ENCODE data around the gene DDI1. TPM values are rescaled to one million over a fixed set of nuclear protein-coding genes. Genes with fewer than 3 reads are reported as not detected.
"Not testable (repeated sequence)": the region's sequence is repeated elsewhere in the genome, so short reads cannot be mapped to it uniquely, and the experiment has no call there.

The DDI1 gene
- total RNA-seq, 1 donor from 2014 or later, result not detected

GRCh38 chr11:104036995-104037394 lies 555 bp downstream of the DDI1 start:
- TF ChIP-seq CTCF (IDR thresholded peaks at IDR 0.05; ENCODE audit: unreplicated experiment), result no peak
- no peak overlapping the region for H3K27ac Mint-ChIP-seq (ENCODE audit: unreplicated experiment)

GRCh38 chr11:104041792-104042191 lies 5.4 kb downstream of the DDI1 start:
- Mint-ChIP-seq H3K4me1 (ENCODE audit: unreplicated experiment) (no peaks in the 10 kb centered on the region), H3K27me3 (ENCODE audit: unreplicated experiment) (no peaks in the 10 kb centered on the region), H3K4me3 (ENCODE audit: unreplicated experiment) (no peak overlapping the region), H3K9me3 (ENCODE audit: unreplicated experiment) (no peaks in the 10 kb centered on the region), H3K36me3 (ENCODE audit: low read depth, unreplicated experiment) (peaks cover 7% of the 10 kb centered on the region), H3K27ac (ENCODE audit: unreplicated experiment) (no peak overlapping the region)
- DNase-seq (ENCODE audit: low spot score), result no peak
- no peak for TF ChIP-seq CTCF (IDR thresholded peaks at IDR 0.05; ENCODE audit: unreplicated experiment)

More at GRCh38 chr11:104036995-104037394, 555 bp downstream of the DDI1 start:
- Mint-ChIP-seq H3K9me3 (ENCODE audit: unreplicated experiment) (no peaks in the 10 kb centered on the region), H3K4me1 (ENCODE audit: unreplicated experiment) (no peaks in the 10 kb centered on the region), H3K36me3 (ENCODE audit: low read depth, unreplicated experiment) (peaks cover 7% of the 10 kb centered on the region), H3K4me3 (ENCODE audit: unreplicated experiment) (no peak overlapping the region), H3K27me3 (ENCODE audit: unreplicated experiment) (no peaks in the 10 kb centered on the region)
- no peak for DNase-seq (ENCODE audit: low spot score)

GRCh38 chr11:104043142-104043541 lies 6.7 kb downstream of the DDI1 start:
- no peaks in the 10 kb centered on the region for H3K36me3 Mint-ChIP-seq (ENCODE audit: low read depth, unreplicated experiment)
- no peak for DNase-seq (ENCODE audit: low spot score)

GRCh38 chr11:104043678-104044239 lies 7.3 kb downstream of the DDI1 start:
- Mint-ChIP-seq H3K9me3 (ENCODE audit: unreplicated experiment) (no peaks in the 10 kb centered on the region), H3K27ac (ENCODE audit: unreplicated experiment) (no peak overlapping the region), H3K4me1 (ENCODE audit: unreplicated experiment) (no peaks in the 10 kb centered on the region), H3K4me3 (ENCODE audit: unreplicated experiment) (no peak overlapping the region), H3K27me3 (ENCODE audit: unreplicated experiment) (no peaks in the 10 kb centered on the region), H3K36me3 (ENCODE audit: low read depth, unreplicated experiment) (no peaks in the 10 kb centered on the region)
- TF ChIP-seq CTCF (IDR thresholded peaks at IDR 0.05; ENCODE audit: unreplicated experiment), result no peak
- DNase-seq (ENCODE audit: low spot score), result no peak

More at GRCh38 chr11:104043142-104043541, 6.7 kb downstream of the DDI1 start:
- H3K9me3 Mint-ChIP-seq (ENCODE audit: unreplicated experiment), result no peaks in the 10 kb centered on the region
- no peak overlapping the region for H3K4me3 Mint-ChIP-seq (ENCODE audit: unreplicated experiment)
- no peak for TF ChIP-seq CTCF (IDR thresholded peaks at IDR 0.05; ENCODE audit: unreplicated experiment)
- no peaks in the 10 kb centered on the region for H3K27me3 Mint-ChIP-seq (ENCODE audit: unreplicated experiment)
- no peaks in the 10 kb centered on the region for H3K4me1 Mint-ChIP-seq (ENCODE audit: unreplicated experiment)
- H3K27ac Mint-ChIP-seq (ENCODE audit: unreplicated experiment), result no peak overlapping the region

- H3K27me3 Mint-ChIP-seq (ENCODE audit: unreplicated experiment), result no peaks in the 10 kb centered on the region
- no peak overlapping the region for H3K27ac Mint-ChIP-seq (ENCODE audit: unreplicated experiment)
- no peaks in the 10 kb centered on the region for H3K4me1 Mint-ChIP-seq (ENCODE audit: unreplicated experiment)
- H3K4me3 Mint-ChIP-seq (ENCODE audit: unreplicated experiment), result no peak overlapping the region
- no peak for TF ChIP-seq CTCF (IDR thresholded peaks at IDR 0.05; ENCODE audit: unreplicated experiment)
- no peaks in the 10 kb centered on the region for H3K36me3 Mint-ChIP-seq (ENCODE audit: low read depth, unreplicated experiment)
- DNase-seq (ENCODE audit: low spot score), result no peak
- H3K9me3 Mint-ChIP-seq (ENCODE audit: unreplicated experiment), result no peaks in the 10 kb centered on the region
Observed at GRCh38 chr11:104046331-104046730, 9.9 kb downstream of the DDI1 start.

- H3K4me3 Mint-ChIP-seq (ENCODE audit: unreplicated experiment); H3K27me3 Mint-ChIP-seq (ENCODE audit: unreplicated experiment); H3K27ac Mint-ChIP-seq (ENCODE audit: unreplicated experiment); DNase-seq (ENCODE audit: low spot score); H3K36me3 Mint-ChIP-seq (ENCODE audit: low read depth, unreplicated experiment); H3K4me1 Mint-ChIP-seq (ENCODE audit: unreplicated experiment); H3K9me3 Mint-ChIP-seq (ENCODE audit: unreplicated experiment): not testable (repeated sequence)
Observed at GRCh38 chr11:104046858-104047257, 10.4 kb downstream of the DDI1 start.

All from endothelial cell (in vitro differentiated cells).